ENCODE measurements around the gene CD247. TPM values are rescaled to one million over a fixed set of nuclear protein-coding genes. Genes with fewer than 3 reads are reported as not detected.
A peak's percentile ranks its signal among the peaks of the same experiment; 100 is the strongest.

Gene CD247
- total RNA-seq, 1 donor from 2014 or later: 8.9 TPM

- TF ChIP-seq CTCF (IDR thresholded peaks at IDR 0.05): no peak
- Histone ChIP-seq H3K4me3 (no peak overlapping the region), H3K9me3 (no peaks in the 10 kb centered on the region), H3K36me3 (no peaks in the 10 kb centered on the region), H3K27ac (no peak overlapping the region), H3K4me1 (no peaks in the 10 kb centered on the region), H3K27me3 (no peaks in the 10 kb centered on the region)
- no peak for ATAC-seq
- peak; percentile 8 for DNase-seq
- intact Hi-C loops (cut with DNase I): no loop called here
These were observed 44.6 kb downstream of the CD247 start for GRCh38 chr1:167473761-167474160.

DNA sequence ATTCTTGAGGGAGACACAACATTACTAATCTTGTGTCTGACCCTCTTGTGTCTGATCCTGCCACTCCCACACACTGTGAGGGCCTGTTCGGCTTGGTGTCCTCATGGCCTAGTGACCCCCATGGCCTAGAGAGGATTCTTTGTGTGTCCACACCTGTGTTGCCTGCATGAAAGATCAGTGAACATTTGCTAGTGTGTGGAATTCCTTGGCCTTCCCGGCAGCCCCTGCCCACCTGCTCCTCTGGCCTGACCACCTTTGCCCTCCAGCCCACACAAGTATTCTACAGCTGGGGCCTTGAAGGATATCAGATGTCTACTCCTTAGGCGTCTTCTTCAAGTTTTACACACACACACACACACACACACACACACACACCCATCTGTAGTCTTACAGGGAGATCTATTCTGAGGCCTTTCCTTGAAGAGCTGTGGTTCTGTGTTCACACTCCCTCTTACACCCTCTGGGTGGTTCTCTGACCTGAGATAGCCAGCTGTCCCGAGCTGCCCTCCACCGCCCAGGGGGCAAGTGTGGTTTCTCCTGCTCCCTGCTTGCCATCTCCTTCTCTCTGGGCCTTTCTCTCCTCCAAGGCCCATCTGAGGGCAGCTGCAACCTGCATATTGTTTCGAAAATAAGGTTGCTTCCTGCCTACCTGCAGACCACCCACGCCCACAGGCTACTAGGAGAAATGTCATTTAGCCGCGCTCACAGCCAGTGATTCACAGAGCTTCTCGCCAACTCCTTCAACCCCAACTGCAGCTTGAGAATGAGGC, 45.4 kb downstream of the CD247 start:
- H3K9me3 ChIP-seq: no peaks in the 10 kb centered on the region
- ATAC-seq: peak; percentile 13

GRCh38 chr1:167471568-167471967, 46.8 kb downstream of the CD247 start:
- DNase-seq: no peak

More for the DNA sequence above, 45.4 kb downstream of the CD247 start:
- no peaks in the 10 kb centered on the region for H3K36me3 ChIP-seq
- DNase-seq: peak; percentile 23
- TF ChIP-seq CTCF (IDR thresholded peaks at IDR 0.05): no peak
- H3K27ac ChIP-seq: no peak overlapping the region
- no peaks in the 10 kb centered on the region for H3K27me3 ChIP-seq
- intact Hi-C loops (cut with DNase I): no loop called here
- H3K4me3 ChIP-seq: no peak overlapping the region
- no peaks in the 10 kb centered on the region for H3K4me1 ChIP-seq

DNA sequence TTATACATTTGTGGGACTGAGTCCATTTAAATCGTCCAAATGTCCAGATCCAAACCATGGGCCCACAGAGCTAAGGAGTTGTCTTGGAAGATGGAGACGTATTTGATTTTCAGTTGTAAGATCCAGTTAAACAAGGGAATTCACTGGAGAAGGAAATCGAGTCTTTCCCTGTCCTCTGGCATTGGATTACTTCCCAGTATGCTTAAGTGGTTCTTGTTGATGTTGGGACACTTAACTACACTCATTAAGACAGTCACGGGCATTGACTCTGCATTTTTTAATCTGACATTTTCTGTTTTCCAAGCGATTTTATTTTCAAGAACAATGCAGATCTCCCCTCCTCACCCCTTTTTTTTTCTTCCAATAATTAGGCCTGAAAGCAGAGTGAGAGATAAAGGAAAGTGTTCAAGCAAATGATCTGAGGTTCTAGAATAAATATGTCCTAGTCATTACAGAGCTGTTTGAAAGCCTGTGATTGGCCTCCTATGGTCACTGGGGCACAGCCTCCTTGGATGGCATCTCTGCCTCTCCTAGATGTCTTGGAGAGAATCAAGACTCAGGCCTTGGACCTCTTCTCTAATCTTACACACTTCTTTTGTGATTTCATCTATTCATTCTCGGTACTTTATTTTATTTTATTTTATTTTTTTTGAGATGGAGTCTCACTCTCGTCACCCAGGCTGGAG, 48.9 kb downstream of the CD247 start:
- ATAC-seq (peak; percentile 47), DNase-seq (no peak)
- Histone ChIP-seq H3K27ac (no peak overlapping the region), H3K9me3 (no peaks in the 10 kb centered on the region), H3K36me3 (no peaks in the 10 kb centered on the region), H3K4me3 (no peak overlapping the region), H3K4me1 (no peaks in the 10 kb centered on the region), H3K27me3 (no peaks in the 10 kb centered on the region)
- no peak for TF ChIP-seq CTCF (IDR thresholded peaks at IDR 0.05)
- intact Hi-C loops (cut with DNase I): no loop called here

More at GRCh38 chr1:167471568-167471967, 46.8 kb downstream of the CD247 start:
- H3K9me3 ChIP-seq: no peaks in the 10 kb centered on the region
- no peaks in the 10 kb centered on the region for H3K36me3 ChIP-seq
- no peak for ATAC-seq
- H3K27me3 ChIP-seq: no peaks in the 10 kb centered on the region
- H3K27ac ChIP-seq: no peak overlapping the region
- no peak for TF ChIP-seq CTCF (IDR thresholded peaks at IDR 0.05)
- intact Hi-C loops (cut with DNase I): no loop called here
- H3K4me1 ChIP-seq: no peaks in the 10 kb centered on the region
- no peak overlapping the region for H3K4me3 ChIP-seq

GRCh38 chr1:167467752-167468151, 50.6 kb downstream of the CD247 start:
- Histone ChIP-seq H3K27ac (no peak overlapping the region), H3K4me1 (no peaks in the 10 kb centered on the region), H3K36me3 (no peaks in the 10 kb centered on the region), H3K27me3 (no peaks in the 10 kb centered on the region), H3K9me3 (no peaks in the 10 kb centered on the region), H3K4me3 (no peak overlapping the region)
- intact Hi-C loops (cut with DNase I): no loop called here
- no peak for DNase-seq
- TF ChIP-seq CTCF (IDR thresholded peaks at IDR 0.05): no peak
- no peak for ATAC-seq
